ENCODE measurements around the gene LPAR5. TPM values are rescaled to one million over a fixed set of nuclear protein-coding genes. Genes with fewer than 3 reads are reported as not detected.

The LPAR5 gene
- total RNA-seq, 1 donor from 2014 or later: 5.2 TPM

DNA sequence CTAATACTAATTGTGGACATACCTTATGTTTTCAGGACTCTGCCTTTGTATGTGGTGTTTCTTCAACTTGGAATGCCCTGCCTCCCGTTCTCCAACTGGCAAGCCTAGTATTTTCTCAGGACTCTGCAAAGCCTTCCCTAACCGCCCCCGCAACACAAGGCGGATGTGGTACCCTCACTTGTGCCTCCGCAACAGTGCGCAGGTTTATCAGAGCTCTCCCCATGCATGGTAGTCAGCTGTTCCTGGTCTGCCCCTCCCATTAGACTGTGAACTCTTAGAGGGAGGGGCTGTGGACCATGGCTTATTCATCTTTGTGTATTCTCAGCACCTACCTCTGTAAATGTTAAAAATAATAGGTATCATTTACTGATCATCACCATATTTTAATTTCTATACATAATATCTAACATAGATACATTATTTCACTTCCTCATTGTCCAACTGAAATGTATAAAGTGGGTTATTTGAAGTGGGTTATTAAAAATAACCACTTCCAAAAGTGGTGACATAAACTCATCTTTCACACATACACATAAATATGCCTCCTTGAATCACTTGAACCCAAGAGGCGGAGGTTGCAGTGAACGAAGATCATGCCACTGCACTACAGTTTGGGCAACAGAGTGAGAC, 9.0 kb downstream of the LPAR5 start:
- Histone ChIP-seq H3K4me3 (ENCODE audit: low read depth, low read length) (no peak overlapping the region), H3K27me3 (ENCODE audit: control insufficient read depth, insufficient read depth, low read length) (no peaks in the 10 kb centered on the region), H3K36me3 (ENCODE audit: control insufficient read depth, insufficient read depth, low read length) (no peaks in the 10 kb centered on the region)
- no peak for DNase-seq (ENCODE audit: low read depth)
- no peak for TF ChIP-seq CTCF (IDR thresholded peaks at IDR 0.05; ENCODE audit: insufficient read depth, low read length, poor library complexity, severe bottlenecking)

- peaks cover 13% of the 10 kb centered on the region for H3K27me3 ChIP-seq (ENCODE audit: control insufficient read depth, insufficient read depth, low read length)
- H3K36me3 ChIP-seq (ENCODE audit: control insufficient read depth, insufficient read depth, low read length): no peaks in the 10 kb centered on the region
- no peak overlapping the region for H3K4me3 ChIP-seq (ENCODE audit: low read depth, low read length)
- no peak for DNase-seq (ENCODE audit: low read depth)
- TF ChIP-seq CTCF (IDR thresholded peaks at IDR 0.05; ENCODE audit: insufficient read depth, low read length, poor library complexity, severe bottlenecking): no peak
These were observed 14.9 kb downstream of the LPAR5 start for GRCh38 chr12:6620885-6621274.

DNA sequence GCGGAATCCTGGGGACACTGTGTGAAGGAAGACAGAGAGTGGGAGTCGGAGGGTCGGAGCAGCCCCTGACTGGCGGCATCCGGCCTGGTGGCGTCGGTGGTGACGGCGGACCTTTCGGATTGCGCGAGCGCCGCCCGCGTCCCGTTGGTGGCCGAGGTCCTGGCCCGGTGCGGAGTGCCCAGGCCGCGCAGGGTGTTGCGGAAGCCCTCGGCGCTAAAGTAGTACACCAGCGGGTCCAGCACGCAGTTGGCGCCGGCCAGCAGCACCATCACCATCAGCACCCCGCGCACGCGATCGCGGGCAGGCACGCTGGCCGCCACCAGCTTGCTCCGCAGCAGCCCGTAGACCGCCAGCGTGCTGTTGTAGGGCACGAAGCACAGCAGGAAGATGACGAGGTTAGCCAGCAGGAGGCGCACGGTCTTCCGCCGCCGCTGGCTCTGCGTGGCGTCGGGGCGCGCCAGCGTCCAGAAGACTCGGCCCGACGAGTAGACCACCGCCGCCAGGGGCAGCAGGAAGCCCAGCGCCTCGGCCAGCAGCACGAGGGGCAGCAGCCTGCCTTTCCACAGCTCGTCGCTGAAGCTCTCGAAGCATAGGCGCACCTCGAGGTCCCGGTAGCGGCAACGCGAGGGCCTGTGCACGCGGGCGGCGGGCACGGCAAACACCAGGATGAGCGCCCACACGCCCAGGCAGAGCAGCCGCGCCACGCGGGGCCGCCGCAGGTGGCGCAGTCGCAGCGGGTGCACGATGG, 15.4 kb downstream of the LPAR5 start:
- peak; percentile 69 for TF ChIP-seq CTCF (IDR thresholded peaks at IDR 0.05; ENCODE audit: insufficient read depth, low read length, poor library complexity, severe bottlenecking)
- Histone ChIP-seq H3K27me3 (ENCODE audit: control insufficient read depth, insufficient read depth, low read length) (peaks cover 13% of the 10 kb centered on the region), H3K36me3 (ENCODE audit: control insufficient read depth, insufficient read depth, low read length) (no peaks in the 10 kb centered on the region), H3K4me3 (ENCODE audit: low read depth, low read length) (peak overlapping the region; percentile 4)
- no peak for DNase-seq (ENCODE audit: low read depth)

DNA sequence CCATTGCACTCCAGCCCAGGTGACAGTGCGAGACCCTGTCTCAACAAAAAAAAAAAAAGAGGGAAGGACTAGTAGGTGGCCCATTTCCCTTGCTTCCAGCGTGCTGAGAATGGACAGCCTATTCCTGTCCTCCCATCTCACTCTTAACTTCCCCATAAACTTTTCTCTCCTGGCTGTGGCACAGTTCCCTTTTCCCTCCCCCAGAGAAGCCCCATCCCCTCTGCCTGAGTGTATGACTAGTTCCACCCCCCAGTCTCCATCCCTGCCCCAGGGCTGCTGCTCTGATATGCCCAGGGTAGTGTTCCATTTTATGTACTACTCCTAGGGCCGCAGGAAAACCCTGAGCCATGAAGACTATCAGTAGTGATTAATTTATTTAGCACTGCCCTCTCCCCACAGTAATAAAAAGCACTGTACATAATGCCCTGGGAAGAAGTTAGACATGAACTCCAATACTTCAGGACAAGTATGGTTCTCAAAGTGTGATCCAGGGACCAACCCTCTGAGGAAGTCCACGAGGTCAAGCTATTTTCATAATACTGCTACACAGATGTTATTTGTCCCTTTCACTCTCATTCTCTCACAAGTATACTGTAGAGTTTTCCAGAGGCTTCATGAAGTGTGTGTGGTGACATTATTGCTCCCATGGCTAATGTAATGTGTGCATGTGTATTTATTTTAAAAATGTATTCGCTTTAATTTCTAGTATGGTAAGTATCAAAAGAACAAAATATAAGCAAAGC, 17.1 kb downstream of the LPAR5 start:
- H3K36me3 ChIP-seq (ENCODE audit: control insufficient read depth, insufficient read depth, low read length): no peaks in the 10 kb centered on the region

DNA sequence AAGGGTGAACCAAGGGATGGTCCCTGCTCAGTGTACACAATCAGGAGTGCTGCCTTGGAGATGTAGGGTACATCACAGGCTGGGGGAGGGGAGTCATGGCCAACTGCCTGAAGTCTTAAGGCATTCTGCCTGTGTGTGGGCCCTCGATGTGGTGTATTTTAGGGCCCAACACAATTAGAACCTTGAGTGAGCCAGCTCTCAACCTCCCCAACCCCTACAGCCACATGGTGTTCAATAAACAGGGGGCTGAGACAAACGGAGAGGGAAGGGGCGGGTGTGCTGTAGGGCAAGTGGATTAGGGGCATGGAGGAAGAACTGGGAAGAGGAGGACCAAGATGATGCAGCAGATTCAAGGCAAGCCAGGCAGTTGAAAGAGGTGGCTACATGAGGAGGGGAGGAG, 20.0 kb downstream of the LPAR5 start:
- TF ChIP-seq CTCF (IDR thresholded peaks at IDR 0.05; ENCODE audit: insufficient read depth, low read length, poor library complexity, severe bottlenecking): no peak
- no peak for DNase-seq (ENCODE audit: low read depth)
- Histone ChIP-seq H3K36me3 (ENCODE audit: control insufficient read depth, insufficient read depth, low read length) (no peaks in the 10 kb centered on the region), H3K4me3 (ENCODE audit: low read depth, low read length) (no peak overlapping the region), H3K27me3 (ENCODE audit: control insufficient read depth, insufficient read depth, low read length) (peaks cover 9% of the 10 kb centered on the region)

More for the DNA sequence above, 17.1 kb downstream of the LPAR5 start:
- no peak overlapping the region for H3K4me3 ChIP-seq (ENCODE audit: low read depth, low read length)
- H3K27me3 ChIP-seq (ENCODE audit: control insufficient read depth, insufficient read depth, low read length): peaks cover 13% of the 10 kb centered on the region
- DNase-seq (ENCODE audit: low read depth): no peak
- TF ChIP-seq CTCF (IDR thresholded peaks at IDR 0.05; ENCODE audit: insufficient read depth, low read length, poor library complexity, severe bottlenecking): no peak
